KG1 (cell line): Measurements from ENCODE around the gene CCDC74B.
"Not testable (repeated sequence)": the region's sequence is repeated elsewhere in the genome, so short reads cannot be mapped to it uniquely, and the experiment has no call there.

Source experiments
- DNase-seq: peaks from one replicate; lab custom pipeline; 2025; lab: John Stamatoyannopoulos, UW

The CCDC74B gene

DNA sequence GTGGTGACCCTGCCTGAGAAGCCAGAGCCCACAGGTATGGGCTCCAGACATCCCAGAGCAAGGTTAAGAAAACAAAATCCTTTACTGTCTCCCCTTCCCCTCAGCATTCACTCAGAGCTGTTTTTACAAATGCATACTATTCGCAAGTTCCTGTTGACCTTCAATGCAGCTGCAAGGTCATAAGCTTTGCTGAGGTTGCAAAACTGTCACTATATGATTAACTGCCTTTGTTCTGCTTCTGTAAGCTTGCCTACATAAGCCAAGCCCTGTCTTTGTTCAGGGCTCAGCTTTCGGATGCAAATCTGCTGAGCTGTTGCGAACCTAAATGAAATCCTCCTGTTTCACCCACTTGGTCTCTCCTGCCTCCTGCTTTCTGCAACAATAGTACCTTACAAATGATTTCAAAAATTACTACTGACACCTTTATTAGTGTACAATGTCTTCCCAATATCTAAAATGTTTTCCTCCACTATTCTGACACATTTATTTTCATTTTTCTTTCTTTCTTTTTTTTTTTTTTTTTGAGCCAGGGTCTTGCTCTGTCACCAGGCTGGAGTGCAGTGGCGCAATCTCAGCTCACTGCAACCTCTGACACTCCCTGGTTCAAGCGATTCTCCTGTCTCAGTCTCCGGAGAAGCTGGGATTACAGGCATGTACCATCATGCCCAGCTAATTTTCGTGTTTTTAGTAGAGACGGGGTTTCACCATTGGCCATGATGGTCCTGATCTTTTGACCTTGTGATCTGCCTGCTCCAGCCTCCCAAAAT lies 42.1 kb downstream of the CCDC74B start:
- not testable (repeated sequence) for DNase-seq
